Fibroblast of pulmonary artery (primary cell): Measurements from ENCODE around the gene WT1.
"Not testable (repeated sequence)": the region's sequence is repeated elsewhere in the genome, so short reads cannot be mapped to it uniquely, and the experiment has no call there.

Experiments
- DNase-seq: peaks from one replicate; pipeline ENCODE4 v3.0.0-alpha.2; 2010; ENCODE audit warnings: low read depth
- H3K4me3 ChIP-seq: replicated peaks from 2 replicates; pipeline ENCODE4 v1.5.1; 2011; ENCODE audit warnings: low read depth, mild to moderate bottlenecking, control low read depth, low read length, moderate library complexity
- CTCF ChIP-seq: IDR thresholded peaks from 2 replicates; pipeline ENCODE4 v1.5.1; 2011; ENCODE audit warnings: mild to moderate bottlenecking, control low read depth, low read length, inconsistent platforms; ENCODE audit errors: missing control alignments

The WT1 gene

DNA sequence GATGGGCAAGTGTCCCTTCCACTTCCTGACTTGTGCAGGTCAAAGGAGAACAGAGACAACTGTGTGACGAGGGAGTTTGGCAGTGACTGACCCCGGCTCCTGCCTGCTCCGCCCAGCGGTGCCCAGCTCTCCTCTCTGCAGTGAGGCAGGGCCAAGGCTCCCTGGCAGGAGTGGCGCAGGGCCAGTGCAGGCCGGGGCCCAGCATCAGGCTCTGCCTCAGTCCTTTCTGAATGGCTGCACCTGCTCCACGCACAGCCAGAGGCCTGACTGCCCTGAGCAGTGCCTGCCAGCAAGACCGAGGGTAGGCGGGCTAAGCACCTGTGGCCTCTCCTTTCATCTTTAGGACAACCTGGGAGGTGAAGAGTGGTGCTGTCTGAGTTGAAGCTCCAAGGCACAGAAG lies 54.2 kb downstream of the WT1 start:
- no peak for DNase-seq

DNA sequence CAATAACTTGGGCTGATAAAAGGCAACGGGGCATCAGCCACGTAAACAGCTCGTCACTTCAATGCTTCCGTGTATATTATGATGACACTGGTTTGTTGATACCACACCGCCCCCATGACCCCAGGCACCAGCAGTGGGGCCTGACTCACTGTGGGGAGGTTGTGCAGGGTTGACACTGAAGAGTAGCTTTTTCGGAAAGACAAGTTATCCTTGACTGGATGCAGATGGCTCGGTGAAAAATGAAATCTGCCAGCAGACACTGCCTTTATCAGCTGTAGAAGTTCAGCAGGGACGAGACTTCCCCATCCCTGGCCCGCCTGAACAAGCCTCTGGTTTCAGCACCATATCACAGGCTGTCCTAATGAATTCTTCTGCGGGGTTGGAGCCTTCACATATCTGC lies 55.6 kb downstream of the WT1 start:
- TF ChIP-seq CTCF, result no peak
- DNase-seq, result peak; percentile 33
- no peak overlapping the region for H3K4me3 ChIP-seq

More for the DNA sequence above, 54.2 kb downstream of the WT1 start:
- no peak for TF ChIP-seq CTCF
- H3K4me3 ChIP-seq, result no peak overlapping the region

GRCh38 chr11:32375826-32376225 lies 59.5 kb downstream of the WT1 start:
- TF ChIP-seq CTCF, result no peak
- no peak overlapping the region for H3K4me3 ChIP-seq

GRCh38 chr11:32374261-32374711 lies 61.1 kb downstream of the WT1 start:
- TF ChIP-seq CTCF, result peak; percentile 56
- DNase-seq, result peak; percentile 49

More at GRCh38 chr11:32375826-32376225, 59.5 kb downstream of the WT1 start:
- DNase-seq, result no peak

GRCh38 chr11:32369987-32370386 lies 65.4 kb downstream of the WT1 start:
- DNase-seq, H3K4me3 ChIP-seq: not testable (repeated sequence)

More at GRCh38 chr11:32374261-32374711, 61.1 kb downstream of the WT1 start:
- H3K4me3 ChIP-seq, result no peak overlapping the region

- peak; percentile 66 for DNase-seq
- no peak for TF ChIP-seq CTCF
- H3K4me3 ChIP-seq, result no peak overlapping the region
These were observed 68.7 kb downstream of the WT1 start for GRCh38 chr11:32366666-32367065.

- H3K4me3 ChIP-seq, result no peak overlapping the region
- no peak for DNase-seq
- TF ChIP-seq CTCF, result no peak
These were observed 70.1 kb downstream of the WT1 start for GRCh38 chr11:32365192-32365591.
